Naive B cell (primary cell): Measurements from ENCODE around the gene ECHS1. TPM values are rescaled to one million over a fixed set of nuclear protein-coding genes. Genes with fewer than 3 reads are reported as not detected.
"Not testable (repeated sequence)": the region's sequence is repeated elsewhere in the genome, so short reads cannot be mapped to it uniquely, and the experiment has no call there.

Source experiments
- ATAC-seq, 2 donors: fragments of 150-1000 bp; cut with Tn5 transposase; 2 replicates each; pipeline ENCODE4 v1.10.0; 2021; ENCODE audit warnings: low read depth in 2 of 2, mild to moderate bottlenecking in 2 of 2, moderate library complexity in 2 of 2
- DNase-seq: peaks from one replicate; pipeline ENCODE4 v3.0.0; 2022
- H3K27ac Mint-ChIP-seq, 6 donors: one replicate each; pipeline ENCODE4 v1.8.0; 2020 to 2022; ENCODE audit warnings: mild to moderate bottlenecking in 6 of 6, mixed read lengths in 6 of 6, moderate library complexity in 5 of 6, inconsistent platforms in 2 of 6
- H3K27me3 Mint-ChIP-seq, 3 donors: one replicate each; pipeline ENCODE4 v1.8.0; 2021 to 2022; ENCODE audit warnings: mixed read lengths in 3 of 3, mild to moderate bottlenecking in 1 of 3
- H3K36me3 Mint-ChIP-seq, 2 donors: one replicate each; pipeline ENCODE4 v1.8.0; 2020 to 2022; ENCODE audit warnings: mixed read lengths in 2 of 2, inconsistent platforms in 1 of 2, mild to moderate bottlenecking in 1 of 2
- H3K4me1 Mint-ChIP-seq, 3 donors: one replicate each; pipeline ENCODE4 v1.8.0; 2020 to 2022; ENCODE audit warnings: mixed read lengths in 3 of 3, inconsistent platforms in 1 of 3, mild to moderate bottlenecking in 1 of 3, moderate library complexity in 1 of 3
- H3K4me3 Mint-ChIP-seq, 8 donors: one replicate each; pipeline ENCODE4 v1.8.0; 2020 to 2022; ENCODE audit warnings: mild to moderate bottlenecking in 8 of 8, mixed read lengths in 8 of 8, moderate library complexity in 8 of 8, inconsistent platforms in 2 of 8
- H3K9me3 Mint-ChIP-seq, 7 donors: one replicate each; pipeline ENCODE4 v1.8.0; 2020 to 2022; ENCODE audit warnings: mixed read lengths in 7 of 7, mild to moderate bottlenecking in 5 of 7, inconsistent platforms in 2 of 7, moderate library complexity in 1 of 7
- polyA plus RNA-seq, 6 donors: library from polyadenylated mRNA; unstranded; fragments of 300-500 nt; fragmentation: Illumina TruSeq; gene quantifications; one replicate each; pipeline ENCODE4 v1.2.3, GENCODE V29; 2021; ENCODE audit warnings: low read depth in 6 of 6

ECHS1 gene
- 100 to 1,000 TPM in 4 of 6 donors, 10 to 100 TPM in 2; 89.3 to 121 (median 110) TPM for polyA plus RNA-seq

DNA sequence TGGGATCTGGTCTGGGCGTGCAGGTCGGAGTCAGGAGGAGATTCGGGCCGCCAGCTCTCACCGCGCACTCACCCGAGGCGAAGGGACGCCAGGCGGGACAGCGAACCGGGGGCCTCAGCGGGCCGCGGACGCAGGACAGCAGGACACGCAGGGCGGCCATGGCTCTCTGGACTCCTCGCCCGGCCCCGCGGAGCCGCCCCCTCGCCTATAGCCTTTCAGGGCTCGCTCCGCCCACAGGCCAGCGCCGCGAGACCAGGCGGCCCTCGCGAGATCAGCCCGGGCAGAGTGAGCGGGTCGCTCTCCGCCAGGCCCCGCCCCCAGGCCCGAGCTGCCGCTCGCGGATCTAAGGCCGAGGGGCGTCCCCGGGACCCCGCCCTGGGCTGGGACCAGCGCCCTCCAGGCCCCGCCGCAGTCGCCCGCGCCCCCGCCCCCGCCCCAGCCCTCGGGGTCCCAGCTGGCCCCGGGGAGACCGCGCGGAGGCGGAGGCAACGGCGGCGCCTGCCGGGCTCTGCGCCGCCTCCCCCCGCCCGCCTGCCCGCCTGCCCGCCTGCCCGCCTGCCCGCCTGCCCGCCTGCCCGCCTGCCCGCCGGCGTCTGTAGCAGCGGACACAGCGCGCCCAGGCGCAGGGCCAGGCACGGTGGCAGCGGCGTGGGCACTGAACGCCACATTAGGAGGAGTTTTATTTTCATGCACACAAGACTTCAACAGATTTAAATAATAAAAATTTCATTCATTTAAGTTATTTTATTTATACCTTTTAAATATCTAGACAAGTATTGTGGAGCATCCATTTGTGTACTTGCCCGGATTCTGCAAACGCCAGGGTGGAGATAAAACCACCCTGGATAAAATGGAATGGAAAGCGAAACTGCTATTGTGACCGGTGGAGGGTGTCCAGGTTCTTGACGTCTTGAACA is at the start of gene ECHS1:
ECHS1 (minus strand) TSS at position 181 of the 917 bp plus-strand sequence; CDS start at position 160, 21 bp downstream.
- ATAC-seq (peak; percentile 95 to 97), DNase-seq (peak; percentile 92)
- peak within 1 kb of the TSS; percentile 63 to 99 (median 82) for H3K27ac Mint-ChIP-seq
- H3K9me3 Mint-ChIP-seq: no peaks in the 10 kb centered on the region
- H3K27me3 Mint-ChIP-seq: no peaks in the 10 kb centered on the region
- peaks cover 11 to 43% (median 24%) of the 10 kb centered on the region in 3 donors for H3K4me1 Mint-ChIP-seq
- no peaks in the 10 kb centered on the region for H3K36me3 Mint-ChIP-seq
- peak within 1 kb of the TSS; percentile 80 to 95 (median 90) for H3K4me3 Mint-ChIP-seq

DNA sequence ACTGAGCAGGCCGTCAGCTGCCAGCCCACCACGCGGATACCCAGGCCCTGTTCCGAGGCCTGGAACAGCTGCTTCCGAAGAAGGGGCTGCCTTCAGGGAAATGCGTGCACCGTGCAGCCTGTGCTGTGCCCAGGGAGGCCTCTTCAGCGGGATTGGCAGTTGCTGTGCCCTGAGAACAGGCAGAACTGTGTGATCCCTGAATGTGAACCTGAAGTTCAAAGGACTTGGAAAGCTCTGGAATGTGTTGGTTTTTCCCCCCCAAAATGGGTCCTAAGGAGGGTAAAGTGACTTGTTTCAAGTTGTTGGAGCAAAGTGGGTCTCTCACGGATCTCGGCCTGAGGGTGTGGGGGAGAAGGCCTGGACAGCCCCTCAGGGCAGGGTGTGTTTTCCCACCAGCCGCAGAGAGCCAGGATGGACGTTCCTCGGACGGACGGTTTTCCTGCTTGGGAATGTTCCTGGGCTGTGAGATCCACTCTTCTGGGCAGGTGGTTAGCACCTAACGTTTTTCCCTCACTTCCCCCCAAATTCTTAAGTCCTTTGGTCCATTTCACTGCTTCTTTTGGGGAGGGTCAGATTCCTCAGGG is 49.2 kb upstream of the ECHS1 start:
- Mint-ChIP-seq H3K4me3 (peak overlapping the region in 5 of 8 donors; percentile 29 to 78 (median 54)), H3K36me3 (peaks cover 0 to 8% of the 10 kb centered on the region in 2 donors)

DNA sequence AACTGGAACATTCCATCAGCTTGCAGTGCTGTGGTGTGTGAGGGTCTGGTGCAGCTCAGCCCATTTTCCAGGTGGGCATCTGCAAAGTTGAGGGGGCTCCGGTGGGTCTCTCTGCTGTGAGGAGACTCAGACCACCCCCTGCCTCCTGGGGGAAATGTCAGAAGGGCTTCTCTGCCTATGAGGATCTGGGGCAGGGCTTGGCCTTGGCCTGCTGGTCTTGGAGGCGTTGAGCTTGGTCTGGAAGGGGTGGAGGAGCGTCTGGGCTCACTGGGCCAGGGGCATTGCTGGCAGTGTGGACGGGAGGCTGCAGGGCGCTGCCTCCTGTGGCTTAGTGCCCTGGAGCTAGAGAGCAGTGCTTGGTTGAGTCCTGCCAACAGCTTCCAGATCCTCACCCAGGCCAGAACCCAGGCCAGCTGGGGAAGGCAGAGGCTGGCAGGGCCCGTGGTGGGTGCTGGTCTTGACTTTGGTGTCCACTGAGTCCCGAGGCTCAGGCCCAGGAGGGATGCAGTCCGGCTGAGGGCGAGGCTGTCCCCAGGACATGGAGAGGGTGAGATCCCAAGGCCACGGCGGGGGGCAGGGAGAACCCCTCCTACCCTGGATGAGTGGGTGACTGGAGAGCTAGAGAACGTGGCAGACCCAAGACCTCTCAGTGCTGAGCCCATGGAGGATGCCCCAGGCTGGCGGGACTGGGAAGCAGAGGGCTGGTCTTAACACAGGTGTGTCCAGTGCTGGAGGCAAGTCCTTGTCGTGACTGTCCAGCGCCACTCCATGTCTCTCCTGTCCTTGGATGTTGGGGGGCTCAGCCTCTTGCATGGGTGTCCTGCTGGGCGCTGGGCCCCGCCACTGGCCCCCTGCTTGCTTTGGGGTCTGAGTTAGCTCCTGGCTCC is 48.4 kb upstream of the ECHS1 start:
- Mint-ChIP-seq H3K4me1 (peaks cover 6 to 10% (median 10%) of the 10 kb centered on the region in 3 donors), H3K4me3 (peak overlapping the region in 5 of 8 donors; percentile 16 to 78 (median 31)), H3K27me3 (no peaks in the 10 kb centered on the region), H3K27ac (peak overlapping the region in 2 of 6 donors; percentile 74 to 95), H3K36me3 (peaks cover 0 to 8% of the 10 kb centered on the region in 2 donors), H3K9me3 (no peaks in the 10 kb centered on the region)
- ATAC-seq (no peak), DNase-seq (no peak)

More for the DNA sequence above, 49.2 kb upstream of the ECHS1 start:
- Mint-ChIP-seq H3K27ac (peak overlapping the region in 1 of 6 donors; percentile 34), H3K27me3 (no peaks in the 10 kb centered on the region), H3K4me1 (peaks cover 6 to 10% (median 10%) of the 10 kb centered on the region in 3 donors), H3K9me3 (no peaks in the 10 kb centered on the region)
- ATAC-seq (no peak), DNase-seq (no peak)

DNA sequence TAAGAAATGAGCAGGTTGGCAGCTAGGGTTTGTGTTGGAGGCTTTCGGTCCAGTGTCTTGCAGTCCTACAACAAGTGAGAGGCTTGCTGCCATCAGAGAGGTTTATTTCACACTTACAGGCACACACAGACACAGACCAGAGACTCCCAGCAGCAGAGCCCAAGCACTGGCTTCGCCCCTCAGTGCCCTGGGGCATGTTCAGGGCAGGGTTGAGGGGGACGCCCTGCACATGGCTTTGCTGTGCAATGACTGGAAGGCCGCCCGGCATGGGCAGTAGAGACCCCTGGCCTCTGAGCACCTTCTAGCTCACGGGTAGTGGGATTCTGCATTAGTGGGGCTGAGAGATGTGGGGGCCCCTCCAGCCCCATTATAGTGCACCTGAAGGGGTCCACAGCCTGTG is 47.4 kb upstream of the ECHS1 start:
- ATAC-seq (no peak), DNase-seq (no peak)
- Mint-ChIP-seq H3K27me3 (no peaks in the 10 kb centered on the region), H3K9me3 (peaks cover 0 to 4% (median under 1%) of the 10 kb centered on the region in 7 donors), H3K27ac (peak overlapping the region in 1 of 6 donors; percentile 56), H3K4me1 (peaks cover 6 to 10% (median 10%) of the 10 kb centered on the region in 3 donors), H3K36me3 (peaks cover 5 to 11% of the 10 kb centered on the region in 2 donors), H3K4me3 (peak overlapping the region in 1 of 8 donors; percentile 15)

DNA sequence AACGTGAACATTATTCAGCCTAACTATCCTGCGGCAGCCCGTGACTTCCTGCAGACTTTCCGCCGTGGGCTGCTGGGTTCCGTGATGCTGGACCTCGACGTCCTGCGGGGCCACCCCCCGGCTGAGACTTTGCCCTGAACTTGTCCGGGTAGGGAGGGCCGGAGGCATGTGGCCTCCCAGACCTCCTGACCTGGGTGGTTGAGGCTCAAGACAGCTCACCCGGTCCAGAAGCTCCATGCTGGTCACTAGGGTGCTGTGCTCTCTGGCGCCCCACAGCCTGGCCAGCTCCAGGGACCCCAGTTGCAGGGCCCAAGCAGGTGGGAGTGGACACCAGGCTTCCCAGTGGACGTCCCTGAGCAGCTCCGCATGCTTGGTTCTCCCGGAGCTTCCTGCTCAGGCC is 46.9 kb upstream of the ECHS1 start:
- H3K4me1 Mint-ChIP-seq: peaks cover 6 to 10% (median 10%) of the 10 kb centered on the region in 3 donors
- no peak overlapping the region for H3K4me3 Mint-ChIP-seq
- H3K9me3 Mint-ChIP-seq: peaks cover 0 to 9% (median 4%) of the 10 kb centered on the region in 7 donors
- no peak for DNase-seq
- peaks cover 9 to 17% of the 10 kb centered on the region in 2 donors for H3K36me3 Mint-ChIP-seq
- ATAC-seq: no peak
- no peaks in the 10 kb centered on the region for H3K27me3 Mint-ChIP-seq
- no peak overlapping the region for H3K27ac Mint-ChIP-seq

DNA sequence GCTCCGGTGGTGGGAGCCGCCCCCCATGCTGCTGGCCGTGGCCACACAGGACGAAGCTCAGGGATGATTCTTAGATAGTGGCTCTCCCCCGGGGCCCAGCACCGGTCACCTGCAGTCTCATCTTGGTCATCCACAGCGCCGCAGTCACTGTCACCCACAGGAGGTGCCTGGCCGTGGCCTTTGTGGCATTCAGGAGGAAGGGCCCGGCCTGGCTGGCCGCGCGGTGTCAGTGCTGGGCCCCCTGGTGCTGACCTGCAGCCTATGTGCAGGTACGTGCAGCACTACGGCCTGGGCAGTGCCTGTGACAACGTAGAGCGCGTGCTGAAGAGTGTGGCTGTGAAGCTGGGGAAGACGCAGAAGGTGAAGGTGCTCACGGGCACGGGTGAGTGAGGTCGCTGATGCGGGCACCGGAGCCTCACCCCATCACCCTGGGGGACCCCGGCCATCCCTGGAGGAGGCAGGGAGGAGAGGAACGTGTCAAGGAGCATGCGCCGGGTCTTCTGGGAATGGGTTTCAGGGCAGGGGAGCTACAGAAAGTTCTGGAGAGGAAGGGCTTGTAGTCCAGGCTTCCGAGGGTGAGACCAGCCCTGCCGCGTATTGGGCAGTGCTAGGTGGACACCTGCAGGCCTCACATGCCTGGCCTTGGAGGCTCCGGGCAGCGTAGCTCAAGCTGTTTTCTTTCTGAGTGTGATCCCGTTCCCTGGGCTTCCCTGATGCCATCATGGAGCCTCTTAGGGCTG is 46.2 kb upstream of the ECHS1 start:
- no peak overlapping the region for H3K4me3 Mint-ChIP-seq
- DNase-seq (no peak), ATAC-seq (no peak)
- peaks cover 0 to 10% (median 4%) of the 10 kb centered on the region in 7 donors for H3K9me3 Mint-ChIP-seq
- peaks cover 9 to 19% of the 10 kb centered on the region in 2 donors for H3K36me3 Mint-ChIP-seq
- H3K27ac Mint-ChIP-seq: peak overlapping the region in 1 of 6 donors; percentile 76
- no peaks in the 10 kb centered on the region for H3K27me3 Mint-ChIP-seq
- peaks cover 6 to 10% (median 10%) of the 10 kb centered on the region in 3 donors for H3K4me1 Mint-ChIP-seq

DNA sequence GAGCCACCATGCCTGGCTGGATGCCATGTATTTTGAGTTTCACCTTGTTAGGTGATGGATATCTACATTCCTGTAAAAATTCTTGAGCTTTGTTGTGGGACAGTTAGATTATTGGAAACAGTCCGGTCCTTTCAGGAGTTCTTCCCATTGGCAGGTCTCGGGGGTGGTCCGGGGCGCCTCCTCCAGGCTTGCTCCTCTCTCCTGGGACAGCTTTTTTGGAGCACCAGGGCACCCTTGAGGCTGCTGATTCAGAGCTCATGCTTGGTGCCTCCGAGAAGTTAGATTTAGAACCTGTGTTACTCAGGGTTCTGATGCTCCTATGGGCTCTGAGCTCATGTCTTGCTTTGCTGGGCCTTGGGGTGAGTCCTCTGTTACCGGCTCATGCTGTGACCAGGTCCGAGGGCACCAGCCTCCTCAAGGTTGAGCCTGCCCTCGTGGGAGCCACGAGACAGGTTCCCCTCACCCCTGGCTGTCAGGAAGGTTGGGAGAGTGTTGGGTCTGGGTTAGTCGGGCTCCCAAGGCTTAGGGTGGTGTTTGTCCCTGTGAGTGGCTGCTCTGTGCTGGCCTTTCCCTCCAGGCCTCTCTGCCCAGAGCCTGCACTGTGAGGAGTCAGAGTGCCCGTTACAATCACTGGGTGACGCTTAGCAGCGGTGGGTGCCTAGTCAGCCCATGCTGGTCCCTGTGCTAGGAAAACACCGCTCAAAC is 45.3 kb upstream of the ECHS1 start:
- ATAC-seq (no peak), DNase-seq (no peak)
- peaks cover 0 to 13% (median 6%) of the 10 kb centered on the region in 7 donors for H3K9me3 Mint-ChIP-seq
- H3K27me3 Mint-ChIP-seq: no peaks in the 10 kb centered on the region
- H3K36me3 Mint-ChIP-seq: peaks cover 13 to 23% of the 10 kb centered on the region in 2 donors
- no peak overlapping the region for H3K27ac Mint-ChIP-seq
- peaks cover 6 to 10% (median 7%) of the 10 kb centered on the region in 3 donors for H3K4me1 Mint-ChIP-seq
- no peak overlapping the region for H3K4me3 Mint-ChIP-seq

DNA sequence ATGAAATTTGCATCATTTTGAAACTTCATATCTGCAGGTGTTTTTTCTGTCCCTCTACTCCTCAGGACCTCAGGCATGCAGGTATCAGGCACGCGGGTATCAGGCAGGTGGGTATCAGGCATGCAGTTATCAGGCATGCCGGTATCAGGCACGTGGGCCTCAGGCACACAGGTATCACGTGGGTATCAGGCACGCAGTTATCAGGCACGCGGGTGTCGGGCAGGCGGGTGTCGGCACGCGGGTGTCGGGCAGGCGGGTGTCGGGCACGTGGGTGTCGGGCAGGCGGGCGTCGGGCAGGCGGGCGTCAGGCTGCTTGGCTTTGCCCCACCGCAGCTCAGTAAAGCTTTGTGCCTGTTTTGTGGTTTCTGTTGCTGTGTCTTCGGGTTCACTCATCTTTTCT is 42.6 kb upstream of the ECHS1 start:
- H3K27ac Mint-ChIP-seq: peak overlapping the region in 3 of 6 donors; percentile 56 to 80 (median 70)
- H3K27me3 Mint-ChIP-seq: no peaks in the 10 kb centered on the region
- H3K4me1 Mint-ChIP-seq: peaks cover 0 to 8% (median 4%) of the 10 kb centered on the region in 3 donors
- DNase-seq: no peak
- no peak for ATAC-seq
- peaks cover 36 to 47% of the 10 kb centered on the region in 2 donors for H3K36me3 Mint-ChIP-seq
- peaks cover 5 to 37% (median 26%) of the 10 kb centered on the region in 7 donors for H3K9me3 Mint-ChIP-seq
- no peak overlapping the region for H3K4me3 Mint-ChIP-seq

DNA sequence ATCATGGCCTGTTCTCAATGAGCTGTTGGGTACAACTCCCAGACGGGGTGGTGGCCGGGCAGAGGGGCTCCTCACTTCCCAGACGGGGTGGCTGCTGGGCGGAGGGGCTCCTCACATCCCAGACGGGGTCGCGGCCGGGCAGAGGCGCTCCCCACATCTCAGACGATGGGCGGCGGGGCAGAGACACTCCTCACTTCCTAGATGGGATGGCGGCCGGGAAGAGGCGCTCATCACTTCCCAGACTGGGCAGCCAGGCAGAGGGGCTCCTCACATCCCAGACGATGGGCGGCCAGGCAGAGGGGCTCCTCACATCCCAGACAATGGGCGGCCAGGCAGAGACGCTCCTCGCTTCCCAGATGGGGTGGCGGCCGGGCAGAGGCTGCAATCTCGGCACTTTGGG is 41.2 kb upstream of the ECHS1 start:
- Mint-ChIP-seq H3K36me3 (peaks cover 46 to 58% of the 10 kb centered on the region in 2 donors), H3K9me3 (peaks cover 5 to 38% (median 27%) of the 10 kb centered on the region in 7 donors), H3K4me1 (peaks cover 0 to 17% (median 0%) of the 10 kb centered on the region in 3 donors)
- not testable (repeated sequence) for H3K27ac Mint-ChIP-seq, ATAC-seq, H3K27me3 Mint-ChIP-seq, H3K4me3 Mint-ChIP-seq, DNase-seq

DNA sequence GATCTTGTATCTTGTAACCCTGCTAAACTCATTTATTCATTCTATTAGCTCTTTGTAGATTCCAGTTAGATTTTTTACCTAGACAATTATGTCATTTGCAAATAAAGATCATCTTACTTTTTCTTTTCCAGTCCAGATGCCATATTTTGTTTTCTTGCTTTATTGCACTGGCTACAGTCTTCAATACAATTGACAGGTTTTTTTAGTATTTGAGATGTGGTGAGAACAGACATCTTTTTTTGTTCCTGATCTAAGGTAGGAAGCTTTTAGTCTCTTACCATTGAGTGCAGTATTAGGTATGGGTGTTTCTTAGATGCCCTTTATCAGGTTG is 39.2 kb upstream of the ECHS1 start:
- H3K27ac Mint-ChIP-seq: peak overlapping the region in 1 of 6 donors; percentile 89
- H3K36me3 Mint-ChIP-seq: peaks cover 63 to 74% of the 10 kb centered on the region in 2 donors
- no peaks in the 10 kb centered on the region for H3K27me3 Mint-ChIP-seq
- no peak for DNase-seq
- ATAC-seq: no peak
- peak overlapping the region in 1 of 8 donors; percentile 48 for H3K4me3 Mint-ChIP-seq
- H3K4me1 Mint-ChIP-seq: peaks cover 0 to 25% (median under 1%) of the 10 kb centered on the region in 3 donors
- peaks cover 5 to 39% (median 27%) of the 10 kb centered on the region in 7 donors for H3K9me3 Mint-ChIP-seq

DNA sequence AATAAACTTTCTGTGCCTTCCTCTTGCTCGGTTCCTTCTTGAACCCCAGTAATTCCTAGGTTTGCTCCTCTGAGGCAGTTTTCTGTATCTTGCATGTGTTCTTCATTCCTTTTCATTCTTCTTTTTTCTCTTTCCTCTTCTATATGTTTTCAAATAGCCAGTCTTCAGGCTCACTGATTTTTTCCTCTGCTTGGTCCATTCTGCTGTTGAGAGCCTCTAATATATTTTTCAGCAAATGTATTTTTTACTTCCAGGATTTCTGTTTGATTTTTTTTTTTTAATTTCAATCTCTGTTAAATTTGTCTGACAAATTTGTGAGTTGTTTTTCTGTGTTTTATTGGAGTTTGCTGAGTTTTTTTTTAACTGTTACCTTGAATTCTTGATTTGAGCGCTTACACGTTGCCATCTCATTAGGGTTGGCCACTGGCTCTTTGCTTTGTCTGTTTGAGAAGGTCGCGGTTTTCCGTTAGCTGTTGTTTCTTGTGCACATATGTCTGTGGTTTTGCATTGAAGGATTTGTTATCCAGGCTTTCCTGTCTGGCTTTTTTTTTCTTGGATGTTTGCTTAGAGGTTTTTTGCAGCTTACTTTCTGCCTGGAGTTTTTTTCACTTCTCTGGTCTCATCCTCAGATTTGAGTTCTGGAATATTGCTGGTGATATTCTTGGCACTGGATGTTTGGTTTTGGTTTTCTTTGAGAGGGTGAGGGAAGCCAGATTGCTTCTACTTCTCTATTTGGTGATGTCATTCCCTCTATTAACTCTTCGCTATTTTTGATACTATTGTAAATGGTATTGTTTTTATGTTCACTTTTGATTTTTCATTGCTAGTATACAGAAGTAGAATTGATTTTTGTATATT is 38.6 kb upstream of the ECHS1 start:
- Mint-ChIP-seq H3K27ac (peak overlapping the region in 2 of 6 donors; percentile 16 to 89), H3K4me1 (peaks cover 4 to 25% (median 7%) of the 10 kb centered on the region in 3 donors), H3K4me3 (peak overlapping the region in 2 of 8 donors; percentile 48 to 53), H3K9me3 (peaks cover 5 to 39% (median 27%) of the 10 kb centered on the region in 7 donors), H3K36me3 (peaks cover 63 to 74% of the 10 kb centered on the region in 2 donors), H3K27me3 (no peaks in the 10 kb centered on the region)
- DNase-seq (no peak), ATAC-seq (no peak)
